Neural cell (in vitro differentiated cells): ENCODE results near the gene USP31. TPM values are rescaled to one million over a fixed set of nuclear protein-coding genes. Genes with fewer than 3 reads are reported as not detected.

Experiments used
- H2AFZ ChIP-seq: fragments of 200-600, 300-800 bp; sonication (generic), shearing (Covaris generic); 2 replicates; pipeline ENCODE4 v1.6.0; 2014; ENCODE audit warnings: low read depth, mild to moderate bottlenecking, antibody characterized with exemption, low read length, moderate library complexity
- H3F3A ChIP-seq: fragments of 200-600 bp; shearing (Covaris generic); 2 replicates; pipeline ENCODE4 v1.6.1; 2016; ENCODE audit warnings: mild to moderate bottlenecking, moderate library complexity, mixed read lengths, antibody characterized with exemption, low read length; ENCODE audit not compliant: insufficient read depth, poor library complexity, severe bottlenecking
- H3K27ac ChIP-seq: fragments of 200-600, 300-800 bp; sonication (generic), shearing (Covaris generic); 2 replicates; pipeline ENCODE4 v1.5.1; 2014; ENCODE audit warnings: mild to moderate bottlenecking, low read length, moderate library complexity
- H3K27me3 ChIP-seq: fragments of 300-800, 200-600 bp; sonication (generic), shearing (Covaris generic); 2 replicates; pipeline ENCODE4 v1.6.0; 2014; ENCODE audit warnings: mild to moderate bottlenecking, low read depth, low read length, moderate library complexity; ENCODE audit not compliant: insufficient read depth
- H3K36me3 ChIP-seq: fragments of 300-800, 200-600 bp; sonication (generic), shearing (Covaris generic); 2 replicates; pipeline ENCODE4 v1.5.1; 2014; ENCODE audit warnings: mild to moderate bottlenecking, antibody characterized with exemption, low read length, moderate library complexity; ENCODE audit not compliant: insufficient read depth
- H3K4me2 ChIP-seq: fragments of 300-800, 200-600 bp; sonication (generic), shearing (Covaris generic); 2 replicates; pipeline ENCODE4 v1.6.0; 2014; ENCODE audit warnings: mild to moderate bottlenecking, low read length
- H3K4me3 ChIP-seq: fragments of 300-800, 200-600 bp; sonication (generic), shearing (Covaris generic); 2 replicates; pipeline ENCODE4 v1.5.1; 2014; ENCODE audit warnings: mild to moderate bottlenecking, low read length, moderate library complexity
- H3K79me2 ChIP-seq: fragments of 200-600 bp; shearing (Covaris generic); replicated peaks from 2 replicates; pipeline ENCODE4 v1.6.0; 2014; ENCODE audit warnings: mild to moderate bottlenecking, low read length, moderate library complexity; ENCODE audit not compliant: insufficient read depth
- H3K9ac ChIP-seq: fragments of 300-800, 200-600 bp; sonication (generic), shearing (Covaris generic); 2 replicates; pipeline ENCODE4 v1.6.1; 2016; ENCODE audit warnings: mild to moderate bottlenecking, low read length, mixed read lengths
- H3K9me2 ChIP-seq: fragments of 200-600 bp; shearing (Covaris generic); 2 replicates; pipeline ENCODE4 v1.6.1; 2016; ENCODE audit warnings: mild to moderate bottlenecking, low read length, mixed read lengths; ENCODE audit not compliant: insufficient read depth
- H3K9me3 ChIP-seq: fragments of 200-600, 300-800 bp; sonication (generic), shearing (Covaris generic); 2 replicates; pipeline ENCODE4 v1.6.1; 2016; ENCODE audit warnings: mild to moderate bottlenecking, mixed run types, low read length, moderate library complexity, mixed read lengths
- H4K20me1 ChIP-seq: fragments of 200-600 bp; shearing (Covaris generic); 2 replicates; pipeline ENCODE4 v1.6.1; 2016; ENCODE audit warnings: mild to moderate bottlenecking, mixed run types; ENCODE audit not compliant: insufficient read depth
- EP300 ChIP-seq: fragments of 450-650 bp; conservative IDR thresholded peaks from 2 replicates; pipeline ENCODE4 v1.6.1; 2014; ENCODE audit warnings: antibody characterized with exemption, mild to moderate bottlenecking, moderate library complexity; ENCODE audit not compliant: poor library complexity, severe bottlenecking
- EZH2 ChIP-seq: fragments of 200-600, 300-800 bp; shearing (Covaris generic), sonication (generic); IDR thresholded peaks from 2 replicates; pipeline ENCODE4 v1.6.1; 2014; ENCODE audit warnings: antibody characterized with exemption, low read length, borderline replicate concordance, mild to moderate bottlenecking; ENCODE audit not compliant: insufficient read depth, poor library complexity, severe bottlenecking
- MXI1 ChIP-seq: fragments of 450-650 bp; conservative IDR thresholded peaks from 2 replicates; pipeline ENCODE4 v1.6.1; 2014; ENCODE audit warnings: antibody characterized with exemption, mild to moderate bottlenecking; ENCODE audit not compliant: poor library complexity, severe bottlenecking
- POLR2AphosphoS5 ChIP-seq: IDR thresholded peaks from 2 replicates; pipeline ENCODE4 v1.6.1; 2012
- RAD21 ChIP-seq: fragments of 450-650 bp; conservative IDR thresholded peaks from 2 replicates; pipeline ENCODE4 v1.6.1; 2014; ENCODE audit warnings: antibody characterized with exemption, mild to moderate bottlenecking, moderate library complexity
- SMC3 ChIP-seq: fragments of 450-650 bp; conservative IDR thresholded peaks from 2 replicates; pipeline ENCODE4 v1.6.1; 2014; ENCODE audit warnings: antibody characterized with exemption, mild to moderate bottlenecking, moderate library complexity; ENCODE audit not compliant: poor library complexity
- TAF1 ChIP-seq: IDR thresholded peaks from 2 replicates; pipeline ENCODE4 v1.6.1; 2012; ENCODE audit warnings: low read depth
- polyA plus RNA-seq: library from polyadenylated mRNA; depleted of rRNA; stranded (reverse); fragments of >200 nt; gene quantifications from 2 replicates; pipeline ENCODE4 v1.2.3, GENCODE V29; 2014
- TF ChIP-seq, protein P1 (sequence below): IDR thresholded peaks from 2 replicates; pipeline ENCODE4 v1.6.1; 2012; ENCODE audit warnings: borderline replicate concordance
- TF ChIP-seq, protein P2 (sequence below): fragments of 450-650 bp; IDR thresholded peaks from 2 replicates; pipeline ENCODE4 v1.5.1; 2014; ENCODE audit warnings: antibody characterized with exemption, mild to moderate bottlenecking, moderate library complexity; ENCODE audit not compliant: poor library complexity, severe bottlenecking

USP31 gene
- polyA plus RNA-seq, 1 donor from 2014 or later, result 5.8 TPM

DNA sequence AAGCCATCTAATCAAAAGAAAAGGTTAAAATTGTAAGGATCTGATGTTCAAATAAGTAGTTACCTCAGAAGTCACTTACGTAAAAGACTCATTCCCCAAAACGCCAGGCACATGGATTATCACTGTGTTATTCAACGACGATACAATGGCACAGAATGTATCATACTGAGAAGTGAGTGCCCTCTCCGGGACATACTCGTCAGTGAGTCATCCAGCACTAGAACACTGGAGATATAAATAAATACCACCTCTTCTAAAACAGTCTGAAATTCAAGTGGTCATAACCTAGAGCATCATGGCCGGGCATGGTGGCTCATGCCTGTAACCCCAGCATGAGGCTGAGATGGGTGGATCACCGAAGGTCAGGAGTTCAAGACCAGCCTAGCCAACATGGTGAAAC, 24.9 kb downstream of the USP31 start:
- Histone ChIP-seq H2AFZ (no peak overlapping the region), H3K9ac (no peak overlapping the region), H3K27me3 (no peaks in the 10 kb centered on the region), H3K4me3 (no peak overlapping the region), H3K9me3 (no peaks in the 10 kb centered on the region), H3K9me2 (no peaks in the 10 kb centered on the region), H3K79me2 (peaks cover 15% of the 10 kb centered on the region), H3K36me3 (no peaks in the 10 kb centered on the region), H4K20me1 (no peaks in the 10 kb centered on the region), H3F3A (no peaks in the 10 kb centered on the region), H3K27ac (no peak overlapping the region), H3K4me2 (no peak overlapping the region)
- TF ChIP-seq TAF1, result no peak
- TF ChIP-seq, protein P1, sequence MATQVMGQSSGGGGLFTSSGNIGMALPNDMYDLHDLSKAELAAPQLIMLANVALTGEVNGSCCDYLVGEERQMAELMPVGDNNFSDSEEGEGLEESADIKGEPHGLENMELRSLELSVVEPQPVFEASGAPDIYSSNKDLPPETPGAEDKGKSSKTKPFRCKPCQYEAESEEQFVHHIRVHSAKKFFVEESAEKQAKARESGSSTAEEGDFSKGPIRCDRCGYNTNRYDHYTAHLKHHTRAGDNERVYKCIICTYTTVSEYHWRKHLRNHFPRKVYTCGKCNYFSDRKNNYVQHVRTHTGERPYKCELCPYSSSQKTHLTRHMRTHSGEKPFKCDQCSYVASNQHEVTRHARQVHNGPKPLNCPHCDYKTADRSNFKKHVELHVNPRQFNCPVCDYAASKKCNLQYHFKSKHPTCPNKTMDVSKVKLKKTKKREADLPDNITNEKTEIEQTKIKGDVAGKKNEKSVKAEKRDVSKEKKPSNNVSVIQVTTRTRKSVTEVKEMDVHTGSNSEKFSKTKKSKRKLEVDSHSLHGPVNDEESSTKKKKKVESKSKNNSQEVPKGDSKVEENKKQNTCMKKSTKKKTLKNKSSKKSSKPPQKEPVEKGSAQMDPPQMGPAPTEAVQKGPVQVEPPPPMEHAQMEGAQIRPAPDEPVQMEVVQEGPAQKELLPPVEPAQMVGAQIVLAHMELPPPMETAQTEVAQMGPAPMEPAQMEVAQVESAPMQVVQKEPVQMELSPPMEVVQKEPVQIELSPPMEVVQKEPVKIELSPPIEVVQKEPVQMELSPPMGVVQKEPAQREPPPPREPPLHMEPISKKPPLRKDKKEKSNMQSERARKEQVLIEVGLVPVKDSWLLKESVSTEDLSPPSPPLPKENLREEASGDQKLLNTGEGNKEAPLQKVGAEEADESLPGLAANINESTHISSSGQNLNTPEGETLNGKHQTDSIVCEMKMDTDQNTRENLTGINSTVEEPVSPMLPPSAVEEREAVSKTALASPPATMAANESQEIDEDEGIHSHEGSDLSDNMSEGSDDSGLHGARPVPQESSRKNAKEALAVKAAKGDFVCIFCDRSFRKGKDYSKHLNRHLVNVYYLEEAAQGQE, result no peak
- TF ChIP-seq, protein P2, sequence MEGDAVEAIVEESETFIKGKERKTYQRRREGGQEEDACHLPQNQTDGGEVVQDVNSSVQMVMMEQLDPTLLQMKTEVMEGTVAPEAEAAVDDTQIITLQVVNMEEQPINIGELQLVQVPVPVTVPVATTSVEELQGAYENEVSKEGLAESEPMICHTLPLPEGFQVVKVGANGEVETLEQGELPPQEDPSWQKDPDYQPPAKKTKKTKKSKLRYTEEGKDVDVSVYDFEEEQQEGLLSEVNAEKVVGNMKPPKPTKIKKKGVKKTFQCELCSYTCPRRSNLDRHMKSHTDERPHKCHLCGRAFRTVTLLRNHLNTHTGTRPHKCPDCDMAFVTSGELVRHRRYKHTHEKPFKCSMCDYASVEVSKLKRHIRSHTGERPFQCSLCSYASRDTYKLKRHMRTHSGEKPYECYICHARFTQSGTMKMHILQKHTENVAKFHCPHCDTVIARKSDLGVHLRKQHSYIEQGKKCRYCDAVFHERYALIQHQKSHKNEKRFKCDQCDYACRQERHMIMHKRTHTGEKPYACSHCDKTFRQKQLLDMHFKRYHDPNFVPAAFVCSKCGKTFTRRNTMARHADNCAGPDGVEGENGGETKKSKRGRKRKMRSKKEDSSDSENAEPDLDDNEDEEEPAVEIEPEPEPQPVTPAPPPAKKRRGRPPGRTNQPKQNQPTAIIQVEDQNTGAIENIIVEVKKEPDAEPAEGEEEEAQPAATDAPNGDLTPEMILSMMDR, result no peak
- no peak for TF ChIP-seq RAD21
- TF ChIP-seq EZH2, result no peak
- TF ChIP-seq EP300, result no peak
- no peak for TF ChIP-seq MXI1
- TF ChIP-seq POLR2AphosphoS5, result no peak
- TF ChIP-seq SMC3, result no peak

DNA sequence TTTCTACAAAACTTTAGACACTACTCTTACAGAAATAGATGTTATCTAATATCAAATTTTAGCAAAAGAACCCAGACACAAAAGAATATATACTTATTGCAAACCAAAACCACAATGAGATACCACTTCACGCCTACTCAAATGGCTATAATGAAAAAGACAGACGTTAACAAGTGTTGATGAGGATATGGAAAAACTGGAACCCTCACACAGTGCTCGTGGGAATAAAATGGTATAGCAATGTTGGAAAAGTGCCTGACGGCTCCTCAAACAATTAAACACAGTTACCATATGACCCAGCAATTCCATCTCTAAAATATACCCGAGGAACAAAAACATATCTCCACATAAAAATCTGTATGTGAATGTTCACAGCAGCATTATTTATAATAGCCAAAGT, 27.1 kb downstream of the USP31 start:
- peaks cover 16% of the 10 kb centered on the region for H3K79me2 ChIP-seq
- H4K20me1 ChIP-seq, result no peaks in the 10 kb centered on the region
- no peak overlapping the region for H3K9ac ChIP-seq
- H3K4me2 ChIP-seq, result no peak overlapping the region
- no peaks in the 10 kb centered on the region for H3F3A ChIP-seq
- H3K9me2 ChIP-seq, result no peaks in the 10 kb centered on the region
- H3K4me3 ChIP-seq, result no peak overlapping the region
- H2AFZ ChIP-seq, result no peak overlapping the region
- no peaks in the 10 kb centered on the region for H3K27me3 ChIP-seq
- H3K27ac ChIP-seq, result no peak overlapping the region
- no peaks in the 10 kb centered on the region for H3K36me3 ChIP-seq
- TF ChIP-seq, protein P1, result no peak
- no peak for TF ChIP-seq POLR2AphosphoS5
- TF ChIP-seq EZH2, result no peak
- TF ChIP-seq, protein P2, result no peak
- TF ChIP-seq SMC3, result no peak
- TF ChIP-seq MXI1, result no peak
- no peak for TF ChIP-seq EP300
- TF ChIP-seq RAD21, result no peak
- no peak for TF ChIP-seq TAF1
- H3K9me3 ChIP-seq, result no peaks in the 10 kb centered on the region
